ENCODE data around the gene FMR1NB.

DNA sequence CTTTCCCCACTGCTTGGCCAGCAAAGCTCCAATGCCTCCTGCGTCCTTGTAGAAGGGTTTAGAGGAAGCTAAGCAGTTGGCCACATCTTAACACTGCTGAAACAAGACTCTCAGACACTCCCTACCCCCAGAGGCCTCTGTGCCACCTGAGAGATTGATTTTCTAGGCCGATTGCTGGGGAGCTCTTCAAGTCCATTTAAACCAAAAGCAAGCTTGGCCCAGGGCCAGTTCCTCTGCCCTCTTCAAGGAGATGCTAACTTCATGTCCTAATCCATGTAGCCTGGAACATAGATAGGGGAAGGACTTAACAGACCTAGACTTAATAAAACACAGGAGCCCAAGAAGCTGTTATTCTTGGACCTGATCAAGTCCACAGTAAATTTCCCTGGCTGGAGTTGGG, 27.2 kb upstream of the FMR1NB start:
- no peak for TF ChIP-seq GATA3 (IDR thresholded peaks at IDR 0.05; ENCODE audit: low read depth, low read length)
- TF ChIP-seq GATA2 (IDR thresholded peaks at IDR 0.05; ENCODE audit: low read depth, low read length): no peak

All from SH-SY5Y (cell line).